HFFc6 (cell line): ENCODE data around the gene PRCD. TPM values are rescaled to one million over a fixed set of nuclear protein-coding genes. Genes with fewer than 3 reads are reported as not detected.
"Not testable (repeated sequence)": the region's sequence is repeated elsewhere in the genome, so short reads cannot be mapped to it uniquely, and the experiment has no call there.

Experiments
- DNase-seq: peaks from one replicate; pipeline ENCODE4 v3.0.0-alpha.2; 2018
- H3K27ac Mint-ChIP-seq: 2 replicates; pipeline ENCODE4 v1.8.0; 2020; ENCODE audit warnings: mild to moderate bottlenecking, mixed read lengths
- H3K27me3 Mint-ChIP-seq: 2 replicates; pipeline ENCODE4 v1.8.0; 2021; ENCODE audit warnings: mild to moderate bottlenecking, moderate library complexity, mixed read lengths; ENCODE audit not compliant: insufficient read depth
- H3K36me3 Mint-ChIP-seq: 2 replicates; pipeline ENCODE4 v1.8.0; 2021; ENCODE audit warnings: low read depth, mixed read lengths
- H3K4me1 Mint-ChIP-seq: 2 replicates; pipeline ENCODE4 v1.8.0; 2020; ENCODE audit warnings: low read depth, mixed read lengths
- H3K4me3 Mint-ChIP-seq: 2 replicates; pipeline ENCODE4 v1.8.0; 2020; ENCODE audit warnings: mild to moderate bottlenecking, moderate library complexity, mixed read lengths
- H3K9me3 Mint-ChIP-seq: 2 replicates; pipeline ENCODE4 v1.8.0; 2020; ENCODE audit warnings: mild to moderate bottlenecking, mixed read lengths
- total RNA-seq, 6 experiments: library from RNA; stranded (reverse); fragmentation: NEBNext Ultra II Directional; extraction: Animal tissue kit (Norgen Biotek cat#: 25700); gene quantifications; 2 replicates in 1 of 6; 3 replicates in 5 of 6; pipeline ENCODE4 v1.2.3, GENCODE V29; 2021
- TF ChIP-seq, protein P1 (sequence below): fragments of 200-600 bp; sonication (generic); IDR thresholded peaks from 2 replicates; pipeline ENCODE4 v1.5.0; 2021; ENCODE audit warnings: antibody characterized with exemption, mild to moderate bottlenecking

PRCD gene
- total RNA-seq, 6 experiments from 2014 or later = not detected

DNA sequence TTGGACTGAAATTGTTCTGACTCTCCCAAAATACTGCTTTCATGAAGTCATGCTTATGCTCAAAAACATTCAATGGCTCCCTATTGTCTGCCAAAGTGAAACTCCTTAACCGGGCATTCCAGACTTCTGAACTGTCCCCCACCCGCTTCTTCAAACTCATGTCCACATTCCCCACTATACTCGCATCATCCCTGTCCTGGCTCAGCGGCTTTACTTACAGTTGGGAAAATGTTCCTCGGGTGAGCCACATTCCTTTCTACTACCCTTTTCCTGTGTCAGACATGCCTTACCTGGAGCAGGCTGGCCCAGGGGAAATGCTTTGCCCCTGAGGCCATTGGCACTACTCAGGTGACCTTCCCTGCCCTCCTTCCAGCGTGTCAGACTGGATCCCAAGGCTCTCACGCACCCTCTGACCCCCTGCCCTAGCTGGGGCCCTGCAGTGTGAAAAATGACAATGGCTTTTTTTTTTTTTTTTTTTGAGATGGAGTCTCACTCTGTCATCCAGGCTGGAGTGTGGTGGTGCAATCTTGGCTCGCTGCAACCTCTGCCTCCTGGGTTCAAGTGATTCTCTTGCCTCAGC lies 7.7 kb upstream of the PRCD start:
- TF ChIP-seq, protein P1, sequence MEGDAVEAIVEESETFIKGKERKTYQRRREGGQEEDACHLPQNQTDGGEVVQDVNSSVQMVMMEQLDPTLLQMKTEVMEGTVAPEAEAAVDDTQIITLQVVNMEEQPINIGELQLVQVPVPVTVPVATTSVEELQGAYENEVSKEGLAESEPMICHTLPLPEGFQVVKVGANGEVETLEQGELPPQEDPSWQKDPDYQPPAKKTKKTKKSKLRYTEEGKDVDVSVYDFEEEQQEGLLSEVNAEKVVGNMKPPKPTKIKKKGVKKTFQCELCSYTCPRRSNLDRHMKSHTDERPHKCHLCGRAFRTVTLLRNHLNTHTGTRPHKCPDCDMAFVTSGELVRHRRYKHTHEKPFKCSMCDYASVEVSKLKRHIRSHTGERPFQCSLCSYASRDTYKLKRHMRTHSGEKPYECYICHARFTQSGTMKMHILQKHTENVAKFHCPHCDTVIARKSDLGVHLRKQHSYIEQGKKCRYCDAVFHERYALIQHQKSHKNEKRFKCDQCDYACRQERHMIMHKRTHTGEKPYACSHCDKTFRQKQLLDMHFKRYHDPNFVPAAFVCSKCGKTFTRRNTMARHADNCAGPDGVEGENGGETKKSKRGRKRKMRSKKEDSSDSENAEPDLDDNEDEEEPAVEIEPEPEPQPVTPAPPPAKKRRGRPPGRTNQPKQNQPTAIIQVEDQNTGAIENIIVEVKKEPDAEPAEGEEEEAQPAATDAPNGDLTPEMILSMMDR = no peak
- Mint-ChIP-seq H3K9me3 (no peaks in the 10 kb centered on the region), H3K4me1 (peaks cover 37% of the 10 kb centered on the region), H3K27ac (peak overlapping the region; percentile 67), H3K4me3 (no peak overlapping the region), H3K36me3 (no peaks in the 10 kb centered on the region), H3K27me3 (peaks cover 9% of the 10 kb centered on the region)
- DNase-seq = no peak

DNA sequence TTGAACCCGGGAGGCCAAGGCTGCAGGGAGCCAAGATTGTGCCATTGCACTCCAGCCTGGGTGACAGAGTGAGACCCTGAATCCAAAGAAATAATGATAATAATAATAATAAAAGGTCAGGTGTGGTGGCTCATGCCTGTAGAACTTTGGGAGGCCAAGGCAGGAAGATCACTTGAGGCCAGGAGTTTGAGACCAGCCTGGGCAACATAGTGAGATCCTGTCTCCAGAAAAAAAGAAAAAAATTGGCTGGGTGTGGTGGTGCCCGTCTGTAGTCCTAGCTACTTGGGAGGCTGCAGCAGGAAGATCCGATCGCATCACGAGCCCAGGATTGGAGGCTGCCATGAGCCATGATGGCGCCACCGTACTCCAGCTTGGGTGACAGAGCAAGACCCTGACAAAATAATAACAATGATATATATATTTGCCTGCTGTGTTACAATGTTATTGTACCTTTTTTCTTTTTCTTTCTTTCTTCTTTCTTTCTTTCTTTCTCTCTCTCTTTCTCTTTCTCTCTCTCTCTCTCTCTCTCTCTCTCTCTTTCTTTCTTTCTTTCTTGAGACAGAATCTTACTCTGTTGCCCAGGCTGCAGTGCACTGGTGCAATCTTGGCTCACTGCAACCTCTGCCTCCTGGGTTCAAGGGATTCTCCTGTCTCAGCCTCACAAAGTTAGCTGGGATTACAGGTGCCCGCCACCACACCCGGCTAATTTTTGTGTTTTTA lies 6.0 kb upstream of the PRCD start:
- not testable (repeated sequence) for H3K36me3 Mint-ChIP-seq, H3K27ac Mint-ChIP-seq, H3K4me3 Mint-ChIP-seq, DNase-seq, H3K9me3 Mint-ChIP-seq
- Mint-ChIP-seq H3K4me1 (peaks cover 27% of the 10 kb centered on the region), H3K27me3 (peaks cover 14% of the 10 kb centered on the region)

DNA sequence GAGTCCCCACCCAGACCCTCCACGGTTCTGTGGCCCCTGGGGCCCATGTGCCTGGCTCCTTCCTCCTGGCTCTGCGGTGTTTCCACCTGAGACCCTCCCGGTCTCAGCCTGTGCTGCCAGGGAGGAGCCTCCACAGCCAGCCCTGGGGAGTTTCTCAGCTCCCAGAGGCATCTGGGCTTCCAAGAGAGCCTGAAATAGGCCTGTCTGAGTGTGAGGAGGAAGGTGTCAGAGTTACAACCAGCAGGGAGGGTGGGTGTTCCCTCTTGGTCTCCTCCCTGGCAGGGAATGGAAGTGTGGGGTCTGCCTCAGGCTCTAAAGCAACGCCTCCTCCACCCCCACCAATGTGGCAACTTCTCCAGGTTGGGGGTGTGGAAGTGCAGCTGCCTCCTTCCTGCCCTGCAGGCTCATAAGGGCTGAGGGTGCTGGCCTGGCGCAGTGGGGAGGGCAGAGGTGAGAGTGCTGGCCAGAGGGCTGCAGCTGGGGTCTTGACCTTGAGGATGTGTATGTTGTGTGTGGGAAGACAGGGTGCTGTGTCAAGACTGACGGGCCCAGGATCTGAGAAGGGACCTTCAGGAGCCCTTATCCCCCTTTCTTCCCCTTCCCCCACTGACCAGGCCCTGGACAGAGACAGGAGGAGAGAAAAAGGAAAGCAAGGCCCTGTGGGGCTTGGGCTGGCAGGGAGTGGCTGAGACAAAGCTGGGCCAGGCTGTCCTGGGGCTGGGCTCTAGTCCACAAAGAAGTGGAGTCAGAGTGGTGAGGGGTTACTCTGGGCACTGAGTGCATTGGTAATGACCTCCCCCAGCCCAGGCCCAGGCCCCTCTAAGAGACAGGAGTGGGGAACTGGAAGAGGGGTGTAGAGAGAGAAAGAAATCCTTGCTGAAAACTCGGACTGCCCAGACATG lies 4.8 kb upstream of the PRCD start:
- DNase-seq = no peak
- Mint-ChIP-seq H3K4me1 (peaks cover 15% of the 10 kb centered on the region), H3K9me3 (no peaks in the 10 kb centered on the region), H3K27me3 (peaks cover 22% of the 10 kb centered on the region), H3K36me3 (no peaks in the 10 kb centered on the region), H3K27ac (no peak overlapping the region), H3K4me3 (no peak overlapping the region)
- TF ChIP-seq, protein P1 = no peak

DNA sequence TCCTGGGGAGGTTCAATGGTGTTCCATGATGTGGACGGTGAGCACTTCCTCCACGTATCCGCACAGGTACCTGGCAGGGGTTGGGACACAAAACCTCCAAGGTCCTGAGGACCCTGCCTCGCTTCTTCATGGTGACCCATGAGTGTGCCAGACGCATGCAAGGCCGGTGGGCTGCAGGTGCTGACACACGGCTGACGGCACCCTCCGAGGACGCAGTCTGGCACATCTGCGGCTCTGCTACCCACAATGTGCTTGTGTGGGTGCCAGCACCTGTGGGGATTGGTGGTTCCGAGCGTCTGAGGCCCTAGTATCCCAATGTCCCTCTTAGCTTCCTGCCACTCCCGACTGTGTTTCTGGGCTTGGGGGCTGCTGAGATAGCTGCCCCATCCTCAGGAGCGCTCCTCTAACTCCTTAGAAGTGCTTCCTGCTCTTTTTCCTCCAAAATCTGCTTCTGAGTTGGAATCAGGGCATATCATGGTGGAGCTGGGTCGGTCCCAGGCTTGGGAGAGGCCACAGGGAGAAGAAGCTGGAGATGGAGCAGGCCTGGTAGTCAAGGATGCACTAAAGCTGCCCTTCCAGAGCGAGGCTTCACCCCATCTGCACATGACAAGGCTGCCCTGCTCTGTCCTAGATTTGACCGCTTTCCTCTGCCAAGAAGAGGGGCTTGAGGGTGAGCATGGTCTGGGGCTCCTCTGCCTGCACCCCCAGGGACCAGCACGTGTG lies 3.9 kb upstream of the PRCD start:
- H3K4me1 Mint-ChIP-seq = peaks cover 18% of the 10 kb centered on the region
- peaks cover 24% of the 10 kb centered on the region for H3K27me3 Mint-ChIP-seq
- TF ChIP-seq, protein P1 = no peak
- H3K4me3 Mint-ChIP-seq = no peak overlapping the region
- H3K27ac Mint-ChIP-seq = no peak overlapping the region
- H3K9me3 Mint-ChIP-seq = no peaks in the 10 kb centered on the region
- no peaks in the 10 kb centered on the region for H3K36me3 Mint-ChIP-seq
- no peak for DNase-seq

DNA sequence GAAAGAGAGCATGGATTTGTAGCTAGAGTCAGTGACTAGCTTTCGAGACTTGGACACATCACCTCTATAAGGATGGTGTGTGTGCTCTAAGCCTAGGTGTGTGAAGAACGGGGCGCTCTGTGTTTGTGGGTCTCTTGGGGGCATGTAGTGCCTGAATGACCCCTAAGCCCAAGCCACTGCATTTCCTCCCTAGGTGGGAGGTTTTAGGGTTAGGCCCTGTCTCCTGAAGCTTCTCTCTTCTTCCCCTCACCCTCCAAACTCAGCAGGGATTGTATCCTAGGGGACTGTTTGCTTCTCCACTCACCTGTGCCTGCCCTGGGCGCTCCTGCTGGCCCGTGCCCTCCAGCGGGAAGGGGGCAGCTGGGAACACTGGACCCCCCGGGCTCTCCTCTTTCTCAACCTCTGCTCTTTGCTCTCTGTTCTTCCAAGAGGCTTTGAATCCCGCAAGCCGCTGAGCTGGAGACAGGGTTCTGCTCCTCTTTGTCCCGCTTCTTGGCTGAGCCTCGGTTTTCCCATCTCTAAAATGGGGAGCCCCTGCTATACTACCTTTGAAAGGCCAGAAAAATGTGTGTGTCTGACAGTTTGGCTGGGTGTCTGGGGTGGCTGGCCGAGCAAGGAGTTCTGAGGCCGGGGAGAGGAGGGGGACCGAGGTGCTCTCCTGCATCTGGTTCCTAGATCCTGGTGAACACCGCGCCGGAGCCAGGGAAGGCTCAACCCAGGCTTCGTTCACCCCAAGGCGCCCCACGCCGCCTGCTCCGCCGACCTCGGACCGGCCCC lies 3.1 kb upstream of the PRCD start:
- DNase-seq = no peak
- TF ChIP-seq, protein P1 = no peak
- H3K9me3 Mint-ChIP-seq = no peaks in the 10 kb centered on the region
- H3K27me3 Mint-ChIP-seq = peaks cover 24% of the 10 kb centered on the region
- H3K4me3 Mint-ChIP-seq = no peak overlapping the region
- no peaks in the 10 kb centered on the region for H3K36me3 Mint-ChIP-seq
- H3K4me1 Mint-ChIP-seq = peaks cover 19% of the 10 kb centered on the region
- no peak overlapping the region for H3K27ac Mint-ChIP-seq
